Trophoblast cell (in vitro differentiated cells and primary cell): ENCODE results near the gene NOS1AP.

ENCODE experiments used
- DNase-seq, 2 donors: peaks; one replicate each; pipeline ENCODE4 v3.0.0-alpha.2; 2016
- H2AFZ ChIP-seq: 2 replicates; pipeline ENCODE4 v1.6.1; 2013; ENCODE audit warnings: low read length, moderate library complexity, mild to moderate bottlenecking; ENCODE audit not compliant: insufficient read depth, poor library complexity
- H2AK5ac ChIP-seq: 2 replicates; pipeline ENCODE4 v1.6.1; 2013; ENCODE audit warnings: mild to moderate bottlenecking, low read length
- H2BK120ac ChIP-seq: 2 replicates; pipeline ENCODE4 v1.6.1; 2013; ENCODE audit warnings: low read length, mild to moderate bottlenecking, moderate library complexity; ENCODE audit not compliant: insufficient read depth, poor library complexity
- H2BK12ac ChIP-seq: 2 replicates; pipeline ENCODE4 v1.6.1; 2013; ENCODE audit warnings: mild to moderate bottlenecking, low read length, moderate library complexity
- H2BK5ac ChIP-seq: 2 replicates; pipeline ENCODE4 v1.6.1; 2013; ENCODE audit warnings: low read length, low read depth, moderate library complexity, mild to moderate bottlenecking; ENCODE audit not compliant: poor library complexity
- H3K14ac ChIP-seq: 2 replicates; pipeline ENCODE4 v1.6.1; 2013; ENCODE audit warnings: mild to moderate bottlenecking, low read length
- H3K18ac ChIP-seq: 2 replicates; pipeline ENCODE4 v1.6.1; 2013; ENCODE audit warnings: mild to moderate bottlenecking, low read length
- H3K23ac ChIP-seq: 2 replicates; pipeline ENCODE4 v1.6.1; 2013; ENCODE audit warnings: low read length
- H3K27ac ChIP-seq: 2 replicates; pipeline ENCODE4 v1.5.1; 2013; ENCODE audit warnings: low read depth, mild to moderate bottlenecking, inconsistent platforms, low read length, moderate library complexity
- H3K27me3 ChIP-seq: 2 replicates; pipeline ENCODE4 v1.6.1; 2013; ENCODE audit warnings: inconsistent platforms, mild to moderate bottlenecking, low read length, moderate library complexity; ENCODE audit not compliant: insufficient read depth
- H3K36me3 ChIP-seq, 2 experiments: 1 replicate in 1 of 2; 2 replicates in 1 of 2; pipeline ENCODE4 v1.6.1; 2013; ENCODE audit warnings: low read length in 2 of 2, mild to moderate bottlenecking in 2 of 2, moderate library complexity in 1 of 2; ENCODE audit not compliant: insufficient read depth in 2 of 2, control insufficient read depth in 1 of 2
- H3K4ac ChIP-seq: 2 replicates; pipeline ENCODE4 v1.6.1; 2013; ENCODE audit warnings: low read depth, mild to moderate bottlenecking, low read length, moderate library complexity
- H3K4me1 ChIP-seq, 2 experiments: 1 replicate in 1 of 2; 2 replicates in 1 of 2; pipeline ENCODE4 v1.6.1; 2013; ENCODE audit warnings: low read length in 2 of 2, mild to moderate bottlenecking in 2 of 2, moderate library complexity in 1 of 2; ENCODE audit not compliant: insufficient read depth in 2 of 2, control insufficient read depth in 1 of 2
- H3K4me2 ChIP-seq: 2 replicates; pipeline ENCODE4 v1.6.1; 2013; ENCODE audit warnings: inconsistent platforms, mild to moderate bottlenecking, low read length, moderate library complexity
- H3K4me3 ChIP-seq: 2 replicates; pipeline ENCODE4 v1.5.1; 2013; ENCODE audit warnings: mild to moderate bottlenecking, low read depth, low read length, inconsistent platforms
- H3K79me1 ChIP-seq: one replicate; pipeline ENCODE4 v1.6.1; 2013; ENCODE audit warnings: low read length
- H3K79me2 ChIP-seq: 2 replicates; pipeline ENCODE4 v1.6.1; 2013; ENCODE audit warnings: low read length, mild to moderate bottlenecking; ENCODE audit not compliant: control insufficient read depth, insufficient read depth, poor library complexity
- H3K9ac ChIP-seq: 2 replicates; pipeline ENCODE4 v1.6.1; 2013; ENCODE audit warnings: mild to moderate bottlenecking, low read length
- H3K9me3 ChIP-seq: 2 replicates; pipeline ENCODE4 v1.6.1; 2013; ENCODE audit warnings: low read depth, mild to moderate bottlenecking, control low read depth, inconsistent platforms, low read length; ENCODE audit not compliant: insufficient read depth
- H4K12ac ChIP-seq: 2 replicates; pipeline ENCODE4 v1.6.1; 2013; ENCODE audit warnings: low read depth, mild to moderate bottlenecking, low read length, moderate library complexity
- H4K8ac ChIP-seq: 2 replicates; pipeline ENCODE4 v1.6.1; 2013; ENCODE audit warnings: low read depth, mild to moderate bottlenecking, low read length, moderate library complexity
- H4K91ac ChIP-seq: one replicate; pipeline ENCODE4 v1.6.1; 2013; ENCODE audit warnings: low read depth, mild to moderate bottlenecking, low read length, moderate library complexity
- WGBS: extraction: QIAGEN DNeasy Blood & Tissue Kit; methylation state at CpG from one replicate; pipeline ENCODE4 v1.1.7; 2013; ENCODE audit warnings: missing lambda C conversion rate; ENCODE audit not compliant: insufficient read length, insufficient coverage; ENCODE audit errors: extremely low coverage; 5-methylcytosine and 5-hydroxymethylcytosine counted together

Gene NOS1AP

DNA sequence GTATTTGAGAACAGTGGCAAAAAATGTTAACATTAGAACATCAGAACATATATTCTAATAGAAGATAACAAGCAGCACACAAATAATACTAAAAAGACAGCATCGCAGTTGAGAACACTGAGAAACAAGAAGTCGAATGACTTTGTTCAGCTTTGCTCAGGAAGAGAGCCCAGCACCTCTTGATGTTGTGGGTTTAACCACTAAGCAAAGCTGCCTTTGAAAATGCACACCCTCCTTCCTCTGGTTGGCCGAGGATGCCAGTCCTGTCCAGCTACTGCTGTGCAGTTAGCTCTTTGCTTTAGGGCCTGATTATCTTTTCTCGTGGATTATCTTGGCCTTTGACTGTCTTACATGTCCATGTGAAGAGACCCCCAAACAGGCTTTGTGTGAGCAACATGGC lies 246.7 kb downstream of the NOS1AP start:
- no peak for DNase-seq
- Histone ChIP-seq H3K4me2 (no peak overlapping the region), H3K27ac (no peak overlapping the region), H3K79me2 (no peaks in the 10 kb centered on the region), H2AK5ac (no peak overlapping the region), H3K4ac (no peak overlapping the region), H3K9ac (no peak overlapping the region), H2BK5ac (no peak overlapping the region), H2BK12ac (no peak overlapping the region), H2BK120ac (no peak overlapping the region), H3K4me3 (no peak overlapping the region), H3K36me3 (no peaks in the 10 kb centered on the region), H3K18ac (no peak overlapping the region), H2AFZ (no peak overlapping the region), H4K8ac (no peak overlapping the region), H4K12ac (no peak overlapping the region), H3K14ac (no peak overlapping the region), H3K23ac (no peak overlapping the region), H4K91ac (no peak overlapping the region), H3K27me3 (no peaks in the 10 kb centered on the region), H3K79me1 (no peaks in the 10 kb centered on the region), H3K4me1 (peaks cover 0 to 2% of the 10 kb centered on the region in 2 experiments), H3K9me3 (no peaks in the 10 kb centered on the region)
- no CpG with 5 or more reads among the region's 4 CpGs for WGBS

DNA sequence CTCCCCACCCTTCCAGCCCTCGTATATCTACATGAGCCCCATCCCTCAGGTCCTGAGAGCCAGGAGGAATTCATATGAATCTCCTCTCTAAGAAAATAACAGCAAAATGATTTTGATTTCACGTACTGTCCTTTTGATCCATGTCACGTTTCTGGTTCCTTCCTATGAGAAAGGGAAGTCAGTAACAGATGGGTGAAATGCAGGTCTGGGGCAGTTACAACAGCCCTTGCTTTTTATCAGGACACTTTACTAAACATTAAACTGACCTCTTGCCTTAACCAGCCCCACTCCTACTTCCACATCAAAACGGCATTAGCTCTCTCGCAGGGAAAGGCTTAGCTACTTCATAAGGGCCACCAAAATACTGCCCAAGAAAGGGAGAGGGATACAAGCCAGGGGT lies 248.1 kb downstream of the NOS1AP start:
- Histone ChIP-seq H3K9me3 (no peaks in the 10 kb centered on the region), H2BK5ac (no peak overlapping the region), H3K23ac (no peak overlapping the region), H4K91ac (no peak overlapping the region), H2AK5ac (no peak overlapping the region), H3K79me2 (no peaks in the 10 kb centered on the region), H3K18ac (no peak overlapping the region), H3K79me1 (no peaks in the 10 kb centered on the region), H4K12ac (no peak overlapping the region), H3K4me2 (no peak overlapping the region), H2BK12ac (no peak overlapping the region), H3K36me3 (no peaks in the 10 kb centered on the region), H4K8ac (no peak overlapping the region), H2AFZ (no peak overlapping the region), H3K4ac (no peak overlapping the region), H3K4me1 (peaks cover 0 to 2% of the 10 kb centered on the region in 2 experiments), H3K14ac (no peak overlapping the region), H3K27ac (no peak overlapping the region), H3K9ac (no peak overlapping the region), H2BK120ac (no peak overlapping the region), H3K4me3 (no peak overlapping the region), H3K27me3 (no peaks in the 10 kb centered on the region)
- no CpG with 5 or more reads among the region's 5 CpGs for WGBS
- DNase-seq = no peak

DNA sequence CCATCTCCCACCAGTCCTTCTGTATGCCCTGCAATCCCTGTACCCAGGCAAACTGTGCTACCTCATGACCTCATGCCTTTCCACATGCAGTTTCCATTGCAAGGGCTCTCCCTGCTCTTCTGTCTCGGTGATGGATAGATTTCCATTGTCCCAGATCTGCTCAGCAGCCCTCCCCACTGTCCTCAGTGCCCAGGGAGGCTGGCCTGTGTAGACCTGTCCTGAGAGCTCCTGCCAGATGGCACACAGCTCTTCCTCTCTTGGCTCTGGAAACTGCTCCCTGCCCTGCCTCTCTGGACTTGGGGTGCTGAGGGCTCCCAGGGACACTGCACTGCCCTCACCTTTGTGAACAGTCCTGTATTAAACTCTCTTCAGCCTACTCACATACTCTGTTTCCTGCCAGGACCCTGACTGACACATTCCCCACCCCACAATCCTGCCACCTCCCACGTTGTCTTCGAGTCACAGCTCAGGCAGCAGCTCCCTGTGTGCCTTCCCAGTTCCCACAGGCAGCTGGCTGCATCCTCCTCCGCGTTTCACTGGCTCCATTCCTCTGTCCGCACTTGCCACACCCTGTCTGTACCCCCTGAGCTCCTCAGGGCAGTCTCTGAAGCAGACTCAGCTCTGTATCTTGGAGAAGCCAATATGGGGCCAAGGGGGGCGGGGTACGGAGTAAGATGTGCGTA lies 250.1 kb downstream of the NOS1AP start:
- Histone ChIP-seq H4K91ac (no peak overlapping the region), H3K9ac (no peak overlapping the region), H3K36me3 (no peaks in the 10 kb centered on the region), H4K8ac (no peak overlapping the region), H2AK5ac (no peak overlapping the region), H2AFZ (no peak overlapping the region), H3K4me1 (peaks cover 0 to 2% of the 10 kb centered on the region in 2 experiments), H2BK120ac (no peak overlapping the region), H3K4ac (no peak overlapping the region), H3K9me3 (no peaks in the 10 kb centered on the region), H2BK5ac (no peak overlapping the region), H3K79me2 (no peaks in the 10 kb centered on the region), H3K27me3 (no peaks in the 10 kb centered on the region), H3K14ac (no peak overlapping the region), H3K4me2 (no peak overlapping the region), H2BK12ac (no peak overlapping the region), H3K27ac (no peak overlapping the region), H4K12ac (no peak overlapping the region), H3K18ac (no peak overlapping the region), H3K4me3 (no peak overlapping the region), H3K79me1 (no peaks in the 10 kb centered on the region), H3K23ac (no peak overlapping the region)
- no peak for DNase-seq
- no CpG with 5 or more reads among the region's 9 CpGs for WGBS

DNA sequence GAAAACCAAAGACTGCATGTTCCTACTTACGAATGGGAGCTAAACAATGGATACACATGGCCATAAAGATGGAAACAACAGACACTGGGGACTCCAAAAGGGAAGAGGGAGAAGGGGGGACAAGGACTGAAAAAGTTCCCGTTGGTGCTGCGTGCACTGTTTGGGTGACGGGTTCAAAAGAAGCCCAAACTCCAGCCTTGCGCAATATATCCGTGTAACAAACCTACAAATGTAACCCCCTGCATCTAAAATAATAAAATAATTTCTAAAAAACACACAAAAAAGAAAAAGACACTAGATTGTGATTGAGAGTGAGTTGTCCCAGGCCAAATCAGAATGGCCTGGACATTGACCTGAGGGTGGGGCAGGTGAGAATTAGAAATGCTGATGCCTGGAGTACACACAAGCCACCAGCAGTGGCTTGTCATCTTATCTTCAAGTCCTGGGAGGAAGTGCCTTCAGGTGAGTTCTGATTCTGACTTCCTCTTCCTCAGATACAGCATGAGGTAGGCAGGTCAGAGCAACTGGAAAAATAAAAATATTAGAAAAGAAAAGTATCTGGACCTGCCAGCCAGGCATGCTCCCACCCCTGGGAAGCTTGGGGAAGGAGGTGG lies 252.4 kb downstream of the NOS1AP start:
- no peak overlapping the region for H3K4ac ChIP-seq
- no peaks in the 10 kb centered on the region for H3K27me3 ChIP-seq
- H3K9ac ChIP-seq = no peak overlapping the region
- no peak overlapping the region for H3K4me3 ChIP-seq
- no CpG with 5 or more reads among the region's 6 CpGs for WGBS
- H2BK5ac ChIP-seq = no peak overlapping the region
- no peak overlapping the region for H3K18ac ChIP-seq
- H4K8ac ChIP-seq = no peak overlapping the region
- H3K23ac ChIP-seq = no peak overlapping the region
- no peak overlapping the region for H4K12ac ChIP-seq
- H2AK5ac ChIP-seq = no peak overlapping the region
- H3K79me1 ChIP-seq = no peaks in the 10 kb centered on the region
- no peak overlapping the region for H3K27ac ChIP-seq
- H3K9me3 ChIP-seq = peaks cover 2% of the 10 kb centered on the region
- no peak overlapping the region for H2BK12ac ChIP-seq
- peaks cover 0 to 2% of the 10 kb centered on the region in 2 experiments for H3K4me1 ChIP-seq
- H3K36me3 ChIP-seq = no peaks in the 10 kb centered on the region
- no peak for DNase-seq
- no peak overlapping the region for H3K14ac ChIP-seq
- H4K91ac ChIP-seq = no peak overlapping the region
- H3K4me2 ChIP-seq = no peak overlapping the region
- H3K79me2 ChIP-seq = no peaks in the 10 kb centered on the region
- H2BK120ac ChIP-seq = no peak overlapping the region
- H2AFZ ChIP-seq = no peak overlapping the region
